CD14-positive monocyte (primary cell): ENCODE measurements around the gene LGR4. TPM values are rescaled to one million over a fixed set of nuclear protein-coding genes. Genes with fewer than 3 reads are reported as not detected.

Experiments used
- DNase-seq, 3 donors: peaks; one replicate each; pipeline ENCODE4 v3.0.0-alpha.2; 2011 to 2022
- H2AFZ ChIP-seq: 2 replicates; pipeline ENCODE4 v1.6.0; 2012; ENCODE audit warnings: mild to moderate bottlenecking, low read depth, low read length, inconsistent platforms; ENCODE audit not compliant: insufficient read depth, poor library complexity, severe bottlenecking
- H3K27ac ChIP-seq, 2 donors: 1 replicate in 1 of 2; 2 replicates in 1 of 2; pipeline ENCODE4 v1.5.1; 2012 to 2013; ENCODE audit warnings: low read length in 2 of 2, control low read depth in 1 of 2, inconsistent platforms in 1 of 2, low read depth in 1 of 2, mild to moderate bottlenecking in 1 of 2
- H3K27me3 ChIP-seq, 2 donors: one replicate each; pipeline versions ENCODE4 v1.6.0 to v1.6.1; 2011 to 2013; ENCODE audit warnings: low read length in 2 of 2; ENCODE audit not compliant: control insufficient read depth in 2 of 2, insufficient read depth in 2 of 2
- H3K36me3 ChIP-seq, 2 donors: replicated peaks in 1 of 2; 1 replicate in 1 of 2; 2 replicates in 1 of 2; pipeline versions ENCODE4 v1.5.1 to v1.6.1; 2012 to 2013; ENCODE audit warnings: low read length in 2 of 2, control low read depth in 1 of 2, inconsistent platforms in 1 of 2, mild to moderate bottlenecking in 1 of 2; ENCODE audit not compliant: insufficient read depth in 2 of 2, control insufficient read depth in 1 of 2
- H3K4me1 ChIP-seq, 2 donors: 1 replicate in 1 of 2; 2 replicates in 1 of 2; pipeline versions ENCODE4 v1.5.1 to v1.6.1; 2012 to 2013; ENCODE audit warnings: low read length in 2 of 2, control low read depth in 1 of 2, inconsistent platforms in 1 of 2, mild to moderate bottlenecking in 1 of 2, moderate library complexity in 1 of 2; ENCODE audit not compliant: insufficient read depth in 2 of 2, control insufficient read depth in 1 of 2
- H3K4me2 ChIP-seq: replicated peaks from 2 replicates; pipeline ENCODE3; 2012; ENCODE audit warnings: low read length, moderate library complexity, mild to moderate bottlenecking; ENCODE audit not compliant: poor library complexity, severe bottlenecking; ENCODE audit errors: extremely low read depth
- H3K4me3 ChIP-seq, 3 experiments: fragments of 200-600 bp in 1 of 3; sonication (generic) in 1 of 3; replicated peaks in 1 of 3; 1 replicate in 2 of 3; 2 replicates in 1 of 3; pipeline ENCODE4 v1.5.1; 2011 to 2013; ENCODE audit warnings: low read length in 3 of 3, mild to moderate bottlenecking in 3 of 3, control low read depth in 2 of 3, low read depth in 2 of 3, inconsistent platforms in 1 of 3, moderate library complexity in 1 of 3
- H3K79me2 ChIP-seq: 2 replicates; pipeline ENCODE4 v1.6.0; 2012; ENCODE audit warnings: mild to moderate bottlenecking, control low read depth, inconsistent platforms, low read length, moderate library complexity; ENCODE audit not compliant: insufficient read depth
- H3K9ac ChIP-seq: 2 replicates; pipeline ENCODE4 v1.6.0; 2017; ENCODE audit warnings: low read length, mild to moderate bottlenecking; ENCODE audit not compliant: insufficient read depth, poor library complexity, severe bottlenecking
- H3K9me3 ChIP-seq, 2 donors: replicated peaks in 1 of 2; 1 replicate in 1 of 2; 2 replicates in 1 of 2; pipeline versions ENCODE4 v1.5.1 to v1.6.1; 2012 to 2013; ENCODE audit warnings: low read length in 2 of 2, control low read depth in 1 of 2; ENCODE audit not compliant: control insufficient read depth in 1 of 2, insufficient read depth in 1 of 2
- H4K20me1 ChIP-seq: 2 replicates; pipeline ENCODE4 v1.6.0; 2012; ENCODE audit warnings: mild to moderate bottlenecking, low read length, control low read depth, moderate library complexity; ENCODE audit not compliant: insufficient read depth
- H3K27ac Mint-ChIP-seq, 7 donors: one replicate each; pipeline ENCODE4 v1.8.0; 2020; ENCODE audit warnings: mild to moderate bottlenecking in 7 of 7, mixed read lengths in 7 of 7, moderate library complexity in 6 of 7, inconsistent platforms in 2 of 7
- H3K27me3 Mint-ChIP-seq, 3 donors: one replicate each; pipeline ENCODE4 v1.8.0; 2021 to 2022; ENCODE audit warnings: low read depth in 3 of 3, mild to moderate bottlenecking in 3 of 3, mixed read lengths in 3 of 3, moderate library complexity in 3 of 3, inconsistent platforms in 1 of 3
- H3K36me3 Mint-ChIP-seq, 2 donors: one replicate each; pipeline ENCODE4 v1.8.0; 2020; ENCODE audit warnings: mixed read lengths in 2 of 2, inconsistent platforms in 1 of 2, mild to moderate bottlenecking in 1 of 2
- H3K4me1 Mint-ChIP-seq: one replicate; pipeline ENCODE4 v1.8.0; 2020; ENCODE audit warnings: mild to moderate bottlenecking, mixed read lengths
- H3K4me3 Mint-ChIP-seq, 2 donors: one replicate each; pipeline ENCODE4 v1.8.0; 2020; ENCODE audit warnings: mild to moderate bottlenecking in 2 of 2, mixed read lengths in 2 of 2, moderate library complexity in 1 of 2
- H3K9me3 Mint-ChIP-seq, 7 donors: one replicate each; pipeline ENCODE4 v1.8.0; 2020 to 2022; ENCODE audit warnings: mixed read lengths in 7 of 7, mild to moderate bottlenecking in 6 of 7, moderate library complexity in 6 of 7, inconsistent platforms in 2 of 7
- CTCF ChIP-seq: fragments of 200-600 bp; IDR thresholded peaks from one replicate; pipeline ENCODE4 v1.8.0; 2022; ENCODE audit warnings: antibody characterized with exemption, mild to moderate bottlenecking
- WGBS: methylation state at CpG from one replicate; pipeline ENCODE4 v1.1.5; 2013; ENCODE audit warnings: missing lambda C conversion rate; ENCODE audit not compliant: insufficient coverage; 5-methylcytosine and 5-hydroxymethylcytosine counted together
- intact Hi-C, 2 donors: fragments of 100-400 bp; cut with micrococcal nuclease; formaldehyde crosslinking; loops; one replicate each; pipeline versions ENCODE4 v1.15.0 to v1.15.1; 2023
- polyA plus RNA-seq, 3 donors: library from polyadenylated mRNA; depleted of rRNA in 1 of 3; unstranded in 2 of 3; stranded (reverse) in 1 of 3; fragments of 300-500 nt in 2 of 3; fragments of >200 nt in 1 of 3; fragmentation: Illumina TruSeq in 2 of 3; gene quantifications; 1 replicate in 2 of 3; 2 replicates in 1 of 3; pipeline ENCODE4 v1.2.3, GENCODE V29; 2012 to 2021

LGR4 gene
- polyA plus RNA-seq, 3 donors: 0.67 to 0.92 (median 0.72) TPM

- H3K27ac Mint-ChIP-seq: no peak overlapping the region
- H3K4me3 Mint-ChIP-seq: no peak overlapping the region
- H3K27me3 Mint-ChIP-seq: no peaks in the 10 kb centered on the region
- H3K4me1 Mint-ChIP-seq: no peaks in the 10 kb centered on the region
- no peaks in the 10 kb centered on the region for H3K4me1 ChIP-seq
- H3K27me3 ChIP-seq: no peaks in the 10 kb centered on the region
- no peak for DNase-seq
- no peak for TF ChIP-seq CTCF
- no peak overlapping the region for H3K4me2 ChIP-seq
- no peak overlapping the region for H3K9ac ChIP-seq
- intact Hi-C loops: no loop called here
- H3K36me3 Mint-ChIP-seq: no peaks in the 10 kb centered on the region
- H3K9me3 Mint-ChIP-seq: peaks cover 0 to 5% (median 2%) of the 10 kb centered on the region in 7 donors
- H3K27ac ChIP-seq: no peak overlapping the region
- no peaks in the 10 kb centered on the region for H3K9me3 ChIP-seq
- H3K4me3 ChIP-seq: no peak overlapping the region
- H4K20me1 ChIP-seq: no peaks in the 10 kb centered on the region
- H3K36me3 ChIP-seq: no peaks in the 10 kb centered on the region
- H2AFZ ChIP-seq: no peak overlapping the region
- H3K79me2 ChIP-seq: no peaks in the 10 kb centered on the region
Measured at GRCh38 chr11:27436916-27437315, 35.7 kb downstream of the LGR4 start.

GRCh38 chr11:27433742-27434141 is 38.8 kb downstream of the LGR4 start:
- Mint-ChIP-seq H3K27ac (no peak overlapping the region), H3K4me1 (no peaks in the 10 kb centered on the region), H3K27me3 (no peaks in the 10 kb centered on the region), H3K4me3 (no peak overlapping the region), H3K9me3 (peaks cover 0 to 5% (median 2%) of the 10 kb centered on the region in 7 donors), H3K36me3 (no peaks in the 10 kb centered on the region)
- Histone ChIP-seq H3K27me3 (no peaks in the 10 kb centered on the region), H2AFZ (no peak overlapping the region), H3K9ac (no peak overlapping the region), H3K36me3 (no peaks in the 10 kb centered on the region), H3K4me2 (no peak overlapping the region), H3K4me3 (no peak overlapping the region), H4K20me1 (no peaks in the 10 kb centered on the region), H3K27ac (no peak overlapping the region), H3K9me3 (no peaks in the 10 kb centered on the region), H3K79me2 (no peaks in the 10 kb centered on the region), H3K4me1 (no peaks in the 10 kb centered on the region)
- intact Hi-C loops: no loop called here
- no peak for DNase-seq
- no CpG with 5 or more reads among the region's 2 CpGs for WGBS
- no peak for TF ChIP-seq CTCF
